ENCODE data around the gene GALM.
A peak's percentile ranks its signal among the peaks of the same experiment; 100 is the strongest.

Gene GALM

DNA sequence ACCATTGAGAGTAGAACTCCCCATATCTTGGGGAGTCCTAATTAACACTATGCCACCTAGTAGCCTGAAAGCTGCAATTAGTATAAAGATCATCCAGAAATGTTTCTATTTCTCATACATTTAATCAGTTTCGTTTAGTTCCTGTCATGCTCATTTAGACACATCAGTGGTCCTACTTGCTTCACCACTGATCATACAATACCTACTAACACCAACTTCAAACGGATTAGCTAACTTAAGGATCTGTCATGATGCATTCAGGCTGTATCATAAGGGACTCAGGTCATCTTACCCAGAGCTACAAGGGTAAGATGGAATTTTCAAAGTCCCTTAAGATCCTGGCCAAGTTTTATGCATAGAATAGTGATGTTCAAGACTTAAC, 78.5 kb downstream of the GALM start:
- peaks cover 96% of the 10 kb centered on the region for H3K36me3 ChIP-seq
- no peak overlapping the region for H3K4me3 ChIP-seq (ENCODE audit: low read depth, low read length)
- peaks cover 11% of the 10 kb centered on the region for H3K4me1 ChIP-seq

GRCh38 chr2:38745267-38745666, 79.4 kb downstream of the GALM start:
- peaks cover 11% of the 10 kb centered on the region for H3K4me1 ChIP-seq
- H3K4me3 ChIP-seq (ENCODE audit: low read depth, low read length) = no peak overlapping the region
- TF ChIP-seq, protein P1, sequence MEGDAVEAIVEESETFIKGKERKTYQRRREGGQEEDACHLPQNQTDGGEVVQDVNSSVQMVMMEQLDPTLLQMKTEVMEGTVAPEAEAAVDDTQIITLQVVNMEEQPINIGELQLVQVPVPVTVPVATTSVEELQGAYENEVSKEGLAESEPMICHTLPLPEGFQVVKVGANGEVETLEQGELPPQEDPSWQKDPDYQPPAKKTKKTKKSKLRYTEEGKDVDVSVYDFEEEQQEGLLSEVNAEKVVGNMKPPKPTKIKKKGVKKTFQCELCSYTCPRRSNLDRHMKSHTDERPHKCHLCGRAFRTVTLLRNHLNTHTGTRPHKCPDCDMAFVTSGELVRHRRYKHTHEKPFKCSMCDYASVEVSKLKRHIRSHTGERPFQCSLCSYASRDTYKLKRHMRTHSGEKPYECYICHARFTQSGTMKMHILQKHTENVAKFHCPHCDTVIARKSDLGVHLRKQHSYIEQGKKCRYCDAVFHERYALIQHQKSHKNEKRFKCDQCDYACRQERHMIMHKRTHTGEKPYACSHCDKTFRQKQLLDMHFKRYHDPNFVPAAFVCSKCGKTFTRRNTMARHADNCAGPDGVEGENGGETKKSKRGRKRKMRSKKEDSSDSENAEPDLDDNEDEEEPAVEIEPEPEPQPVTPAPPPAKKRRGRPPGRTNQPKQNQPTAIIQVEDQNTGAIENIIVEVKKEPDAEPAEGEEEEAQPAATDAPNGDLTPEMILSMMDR (IDR thresholded peaks at IDR 0.05; ENCODE audit: low read depth, low read length) = no peak

More for the DNA sequence above, 78.5 kb downstream of the GALM start:
- Histone ChIP-seq H3K27me3 (no peaks in the 10 kb centered on the region), H3K9me3 (no peaks in the 10 kb centered on the region)
- DNase-seq = no peak
- TF ChIP-seq, protein P1 (IDR thresholded peaks at IDR 0.05; ENCODE audit: low read depth, low read length) = no peak

DNA sequence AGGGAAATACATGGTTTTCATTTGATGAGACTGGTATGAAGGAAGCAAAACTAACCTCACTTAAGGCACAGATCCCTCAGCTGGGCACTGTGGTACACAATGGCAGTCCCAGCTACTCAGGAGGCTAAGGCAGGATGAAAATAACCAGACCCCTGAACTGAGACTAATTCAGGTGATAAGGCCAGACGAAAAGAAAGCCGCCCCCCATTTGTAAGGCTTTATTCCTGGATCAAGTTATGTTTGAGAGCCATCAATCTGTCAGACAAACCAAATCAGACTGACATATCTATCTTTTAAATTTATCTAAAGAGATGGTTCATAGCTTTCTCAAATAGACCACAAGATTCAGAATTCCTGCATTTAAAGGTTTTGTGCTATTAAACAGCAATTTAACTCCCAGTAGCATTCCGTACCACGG, 81.1 kb downstream of the GALM start:
- no peaks in the 10 kb centered on the region for H3K9me3 ChIP-seq
- no peaks in the 10 kb centered on the region for H3K27me3 ChIP-seq
- H3K36me3 ChIP-seq = peaks cover 85% of the 10 kb centered on the region
- peak; percentile 69 for DNase-seq
- H3K4me1 ChIP-seq = peaks cover 14% of the 10 kb centered on the region
- TF ChIP-seq, protein P1 (IDR thresholded peaks at IDR 0.05; ENCODE audit: low read depth, low read length) = no peak
- H3K4me3 ChIP-seq (ENCODE audit: low read depth, low read length) = peak overlapping the region; percentile 79

More at GRCh38 chr2:38745267-38745666, 79.4 kb downstream of the GALM start:
- Histone ChIP-seq H3K36me3 (peaks cover 96% of the 10 kb centered on the region), H3K9me3 (no peaks in the 10 kb centered on the region), H3K27me3 (no peaks in the 10 kb centered on the region)
- no peak for DNase-seq

DNA sequence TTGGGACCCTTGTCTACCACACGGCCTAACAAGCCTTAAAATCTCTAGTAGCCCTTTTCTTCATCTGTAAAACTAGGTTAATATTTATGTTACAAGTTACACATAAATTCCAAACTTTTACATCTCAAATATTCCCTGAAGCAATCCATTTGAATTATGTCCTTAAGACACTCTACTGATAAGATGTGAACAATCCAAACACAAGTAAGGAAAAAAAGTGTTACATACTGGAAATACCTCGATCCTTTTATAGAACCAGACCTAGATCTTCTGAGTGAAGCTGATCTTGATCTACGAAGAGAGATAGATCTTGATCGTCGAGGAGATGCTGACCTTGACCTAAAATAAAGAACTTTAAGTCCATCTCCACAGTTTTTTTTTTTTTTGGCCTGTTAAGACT, 81.9 kb downstream of the GALM start:
- TF ChIP-seq, protein P1 (IDR thresholded peaks at IDR 0.05; ENCODE audit: low read depth, low read length) = no peak
- Histone ChIP-seq H3K36me3 (peaks cover 78% of the 10 kb centered on the region), H3K27me3 (no peaks in the 10 kb centered on the region), H3K4me3 (ENCODE audit: low read depth, low read length) (peak overlapping the region; percentile 79), H3K4me1 (peaks cover 16% of the 10 kb centered on the region), H3K9me3 (no peaks in the 10 kb centered on the region)
- no peak for DNase-seq

DNA sequence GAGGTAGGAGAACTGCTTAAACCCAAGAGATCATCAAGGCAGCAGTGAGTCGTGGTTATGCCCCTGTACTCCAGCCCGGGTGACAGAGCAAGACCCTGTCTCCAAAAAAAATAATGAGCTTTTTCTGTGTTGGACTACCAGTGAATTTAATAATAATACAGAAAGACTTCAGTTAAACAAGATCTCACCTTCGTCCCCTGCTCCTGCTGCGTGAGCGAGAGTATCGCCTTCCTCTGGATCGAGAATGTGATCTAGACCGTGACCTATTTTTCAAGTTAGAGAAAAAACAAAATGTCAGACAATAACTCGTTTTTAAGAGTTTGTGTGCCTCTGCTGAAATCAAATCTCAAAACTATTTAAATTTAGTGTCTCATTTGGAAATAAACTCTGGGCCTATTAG, 82.5 kb downstream of the GALM start:
- Histone ChIP-seq H3K9me3 (no peaks in the 10 kb centered on the region), H3K4me1 (peaks cover 16% of the 10 kb centered on the region), H3K36me3 (peaks cover 72% of the 10 kb centered on the region), H3K4me3 (ENCODE audit: low read depth, low read length) (peak overlapping the region; percentile 79), H3K27me3 (no peaks in the 10 kb centered on the region)
- TF ChIP-seq, protein P1 (IDR thresholded peaks at IDR 0.05; ENCODE audit: low read depth, low read length) = no peak
- DNase-seq = no peak

DNA sequence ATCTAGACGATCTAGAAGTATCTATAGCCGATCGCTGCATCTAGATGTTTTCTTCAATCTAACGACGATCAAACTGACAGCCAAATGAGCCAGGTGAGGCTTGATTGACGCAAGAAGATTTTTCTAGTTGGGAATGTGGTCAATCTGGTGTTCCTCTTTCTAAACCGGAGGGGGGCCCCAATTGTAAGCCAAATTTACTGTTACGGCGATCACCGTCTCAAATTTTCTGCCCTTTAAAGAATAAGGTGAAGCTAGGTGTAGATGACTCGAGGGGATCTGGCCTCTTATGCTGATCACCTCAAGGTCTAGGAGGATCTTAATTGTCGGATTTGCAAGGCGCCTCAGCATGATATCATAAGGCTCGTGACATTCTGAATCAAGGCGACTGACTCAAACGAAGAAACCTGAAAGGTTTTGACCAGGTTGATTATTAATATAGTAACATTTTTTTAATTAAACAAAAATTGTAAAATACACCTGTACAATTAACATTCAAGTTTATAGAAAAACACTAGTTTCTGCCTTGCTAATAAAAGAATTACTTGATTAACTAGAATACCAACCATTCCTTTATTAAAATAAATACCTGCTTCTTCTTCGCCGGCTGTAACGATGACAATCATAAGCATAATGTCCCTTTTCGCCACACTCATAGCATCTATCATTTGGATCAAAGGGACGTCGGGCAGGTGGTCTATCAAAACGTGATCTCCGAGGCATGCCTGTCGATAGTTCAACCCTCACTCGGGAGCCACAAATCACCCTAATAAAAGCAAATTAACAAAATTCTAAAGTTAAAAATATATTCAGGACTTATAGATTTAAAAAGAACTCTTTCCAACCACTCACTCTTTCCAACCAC, 83.3 kb downstream of the GALM start:
- Histone ChIP-seq H3K4me3 (ENCODE audit: low read depth, low read length) (peak overlapping the region; percentile 79), H3K9me3 (no peaks in the 10 kb centered on the region), H3K36me3 (peaks cover 64% of the 10 kb centered on the region), H3K4me1 (peaks cover 15% of the 10 kb centered on the region), H3K27me3 (no peaks in the 10 kb centered on the region)
- TF ChIP-seq, protein P1 (IDR thresholded peaks at IDR 0.05; ENCODE audit: low read depth, low read length) = no peak
- no peak for DNase-seq
